Measurements from ENCODE around the gene SDE2. TPM values are rescaled to one million over a fixed set of nuclear protein-coding genes. Genes with fewer than 3 reads are reported as not detected.

Gene SDE2
- total and polyA plus RNA-seq, 8 donors, result 15.8 to 22.6 (median 21.0) TPM

GRCh38 chr1:225999912-226000337, 782 bp upstream of the SDE2 start:
- H3K4me1 ChIP-seq, result peaks cover 13 to 79% of the 10 kb centered on the region in 2 donors
- peak overlapping the region; percentile 30 to 79 for H3K4me3 ChIP-seq
- no peaks in the 10 kb centered on the region for H3K27me3 ChIP-seq
- H3K27ac ChIP-seq, result peak overlapping the region; percentile 97 to 100
- intact Hi-C loops (cut with DNase I), result no loop called here
- DNase-seq, result peak in 2 of 4 donors; percentile 45 to 65
- TF ChIP-seq CTCF (IDR thresholded peaks at IDR 0.05), result no peak
- no peaks in the 10 kb centered on the region for H3K9me3 ChIP-seq
- H3K36me3 ChIP-seq, result peaks cover 0 to 2% of the 10 kb centered on the region in 2 donors
- peak; percentile 42 for ATAC-seq

GRCh38 chr1:225998560-225999226, 450 bp downstream of the SDE2 start:
- no peak for TF ChIP-seq CTCF (IDR thresholded peaks at IDR 0.05)
- DNase-seq (peak in 1 of 4 donors; percentile 28), ATAC-seq (peak; percentile 8)
- H3K4me3 ChIP-seq, result peak overlapping the region; percentile 79 to 80
- no peaks in the 10 kb centered on the region for H3K27me3 ChIP-seq
- peaks cover 13 to 82% of the 10 kb centered on the region in 2 donors for H3K4me1 ChIP-seq
- peaks cover 0 to 14% of the 10 kb centered on the region in 2 donors for H3K36me3 ChIP-seq
- peak overlapping the region; percentile 85 to 100 for H3K27ac ChIP-seq
- intact Hi-C loops (cut with DNase I), result no loop called here
- no peaks in the 10 kb centered on the region for H3K9me3 ChIP-seq

- intact Hi-C loops (cut with DNase I), result no loop called here
- DNase-seq, result no peak
- H3K36me3 ChIP-seq, result peaks cover 0 to 30% of the 10 kb centered on the region in 2 donors
- H3K4me3 ChIP-seq, result peak overlapping the region in 1 of 2 donors; percentile 79
- ATAC-seq, result no peak
- no peaks in the 10 kb centered on the region for H3K27me3 ChIP-seq
- H3K4me1 ChIP-seq, result peaks cover 13 to 66% of the 10 kb centered on the region in 2 donors
- no peak for TF ChIP-seq CTCF (IDR thresholded peaks at IDR 0.05)
- H3K9me3 ChIP-seq, result no peaks in the 10 kb centered on the region
- H3K27ac ChIP-seq, result no peak overlapping the region
Observed at GRCh38 chr1:225996946-225997545, 2.1 kb downstream of the SDE2 start.

GRCh38 chr1:225995919-225996864, 3.0 kb downstream of the SDE2 start:
- Histone ChIP-seq H3K4me3 (no peak overlapping the region), H3K4me1 (peaks cover 13 to 57% of the 10 kb centered on the region in 2 donors), H3K36me3 (peaks cover 0 to 39% of the 10 kb centered on the region in 2 donors), H3K9me3 (no peaks in the 10 kb centered on the region), H3K27me3 (no peaks in the 10 kb centered on the region), H3K27ac (no peak overlapping the region)
- intact Hi-C loops (cut with DNase I), result no loop called here
- DNase-seq, result no peak
- no peak for ATAC-seq
- TF ChIP-seq CTCF (IDR thresholded peaks at IDR 0.05), result no peak

All from left lung (tissue), 10 donors.